Measurements from ENCODE around the gene PALB2.
"Not testable (repeated sequence)": the region's sequence is repeated elsewhere in the genome, so short reads cannot be mapped to it uniquely, and the experiment has no call there.

PALB2 gene

DNA sequence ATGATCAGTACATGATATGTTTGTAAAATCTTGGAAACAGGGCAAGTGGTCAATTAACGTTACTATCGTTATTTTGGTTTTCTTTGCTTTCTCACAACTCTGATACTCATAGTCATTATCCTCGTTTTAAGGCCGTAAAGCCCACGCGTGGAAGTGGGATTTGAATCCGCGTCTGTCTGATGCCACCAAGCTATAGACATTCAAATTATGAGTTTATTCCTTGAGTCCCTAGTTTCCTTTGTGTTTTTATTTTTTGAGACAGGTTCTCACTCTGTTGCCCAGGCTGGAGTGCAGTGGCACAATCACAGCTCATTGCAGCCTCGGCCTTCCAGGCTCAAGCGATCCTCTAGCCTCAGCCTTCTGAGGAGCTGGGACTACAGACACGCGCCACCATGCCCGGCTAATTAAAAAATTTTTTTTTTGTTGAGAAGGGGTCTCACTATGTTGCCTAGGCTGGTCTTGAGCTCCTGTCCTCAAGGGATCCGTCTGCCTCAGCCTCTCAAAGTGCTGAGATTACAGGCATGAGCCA lies 1.2 kb upstream of the PALB2 start:
- no peak for DNase-seq

GRCh38 chr16:23640615-23640930 lies 537 bp downstream of the PALB2 start:
- no peak for DNase-seq

GRCh38 chr16:23635958-23636357 lies 5.2 kb downstream of the PALB2 start:
- no peak for DNase-seq

GRCh38 chr16:23634461-23635036 lies 6.6 kb downstream of the PALB2 start:
- no peak for DNase-seq

DNA sequence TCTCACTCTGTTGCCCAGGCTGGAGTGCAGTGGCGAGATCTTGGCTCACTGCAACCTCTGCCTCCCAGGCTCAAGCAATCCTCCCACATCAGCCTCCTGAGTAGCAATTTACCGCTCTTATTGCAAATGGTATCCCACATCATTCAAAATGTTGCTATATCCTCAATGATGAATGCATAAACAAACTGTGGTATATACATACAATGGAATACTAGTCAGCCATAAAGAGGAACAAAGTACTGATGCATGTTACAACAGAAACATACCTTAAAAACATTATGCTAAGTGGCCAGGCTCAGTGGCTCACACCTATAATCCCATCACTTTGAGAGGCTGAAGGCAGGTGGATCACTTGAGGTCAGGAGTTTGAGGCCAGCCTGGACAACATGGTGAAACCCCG lies 9.2 kb downstream of the PALB2 start:
- not testable (repeated sequence) for DNase-seq

- DNase-seq, result no peak
Observed at GRCh38 chr16:23629516-23629915, 11.6 kb downstream of the PALB2 start.

- no peak for DNase-seq
Observed at GRCh38 chr16:23624092-23624491, 17.0 kb downstream of the PALB2 start.

- no peak for DNase-seq
Observed at GRCh38 chr16:23615805-23616204, 25.3 kb downstream of the PALB2 start.

DNA sequence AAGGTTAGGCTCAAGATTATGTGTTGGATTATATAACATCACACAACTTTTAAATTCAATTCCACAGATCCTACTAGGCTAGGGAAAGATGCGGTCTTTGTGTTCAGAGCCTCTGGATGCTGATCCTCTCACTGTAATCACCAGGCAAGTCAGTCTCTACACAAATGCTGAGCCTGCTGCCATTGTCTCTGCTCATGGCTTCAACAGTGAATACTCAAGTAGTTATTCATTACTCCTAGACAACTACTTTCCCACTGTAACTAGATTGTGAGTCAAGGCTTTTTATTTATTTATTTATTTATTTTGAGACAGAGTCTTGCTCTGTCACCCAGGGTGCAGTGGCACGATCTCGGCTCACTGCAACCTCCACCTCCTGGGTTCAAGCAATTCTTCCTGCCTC lies 29.2 kb downstream of the PALB2 start:
- DNase-seq, result no peak

DNA sequence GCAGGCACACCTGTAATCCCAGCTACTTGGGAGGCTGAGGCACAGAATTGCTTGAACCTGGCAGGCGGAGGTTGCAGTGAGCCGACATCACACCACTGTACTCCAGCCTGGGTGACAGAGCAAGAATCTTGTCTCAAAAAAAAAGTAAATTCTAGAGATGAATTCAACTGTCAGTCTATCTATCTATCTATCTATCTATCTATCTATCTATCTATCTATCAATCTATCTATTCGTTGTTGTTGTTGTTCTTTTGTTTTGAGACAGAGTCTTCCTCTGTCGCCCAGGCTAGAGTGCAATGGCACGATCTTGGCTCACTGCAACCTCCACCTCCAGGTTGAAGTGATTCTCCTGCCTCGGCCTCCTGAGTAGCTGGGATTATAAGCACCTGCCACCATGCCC lies 30.2 kb downstream of the PALB2 start:
- not testable (repeated sequence) for DNase-seq

DNA sequence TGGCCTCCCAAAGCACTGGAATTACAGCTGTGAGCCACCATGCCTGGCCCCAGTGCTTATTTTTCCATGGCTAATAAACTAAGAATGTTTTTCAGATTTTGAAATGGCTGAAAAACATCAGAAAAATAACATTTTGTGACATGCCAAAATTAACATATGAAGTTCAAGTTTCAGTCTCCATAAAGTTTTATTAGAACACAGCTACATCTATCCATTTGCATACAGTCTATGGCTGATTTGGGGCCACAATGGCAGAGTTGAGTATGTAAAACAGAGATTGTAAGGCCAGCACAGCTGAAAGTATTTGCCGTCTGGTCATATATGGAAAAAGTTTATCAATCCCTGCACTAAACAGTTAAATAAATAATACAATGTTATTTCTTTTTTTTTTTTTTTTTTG lies 31.2 kb downstream of the PALB2 start:
- DNase-seq, result no peak

- no peak for DNase-seq
Observed at GRCh38 chr16:23608194-23608593, 32.9 kb downstream of the PALB2 start.

DNA sequence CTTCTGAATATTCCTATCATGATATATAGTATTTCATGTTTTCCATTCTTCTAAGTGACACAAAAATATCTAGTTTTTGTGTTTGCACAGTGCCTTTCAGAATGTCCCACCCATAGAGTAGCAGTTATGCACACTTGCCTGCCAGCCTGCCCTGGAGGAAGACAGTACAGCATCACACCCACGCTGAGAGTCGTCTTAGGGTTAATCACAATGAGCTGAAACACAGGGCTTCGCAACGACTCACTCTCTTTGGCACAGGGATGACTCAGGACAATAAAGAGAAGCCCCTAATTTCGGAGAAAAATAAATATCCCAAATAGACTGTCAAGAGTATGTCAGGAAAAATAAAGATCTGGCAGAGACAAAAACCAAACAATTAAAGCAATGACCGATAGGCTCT lies 33.4 kb downstream of the PALB2 start:
- DNase-seq, result no peak

GRCh38 chr16:23597003-23597756 lies 43.9 kb downstream of the PALB2 start:
- DNase-seq, result no peak

DNA sequence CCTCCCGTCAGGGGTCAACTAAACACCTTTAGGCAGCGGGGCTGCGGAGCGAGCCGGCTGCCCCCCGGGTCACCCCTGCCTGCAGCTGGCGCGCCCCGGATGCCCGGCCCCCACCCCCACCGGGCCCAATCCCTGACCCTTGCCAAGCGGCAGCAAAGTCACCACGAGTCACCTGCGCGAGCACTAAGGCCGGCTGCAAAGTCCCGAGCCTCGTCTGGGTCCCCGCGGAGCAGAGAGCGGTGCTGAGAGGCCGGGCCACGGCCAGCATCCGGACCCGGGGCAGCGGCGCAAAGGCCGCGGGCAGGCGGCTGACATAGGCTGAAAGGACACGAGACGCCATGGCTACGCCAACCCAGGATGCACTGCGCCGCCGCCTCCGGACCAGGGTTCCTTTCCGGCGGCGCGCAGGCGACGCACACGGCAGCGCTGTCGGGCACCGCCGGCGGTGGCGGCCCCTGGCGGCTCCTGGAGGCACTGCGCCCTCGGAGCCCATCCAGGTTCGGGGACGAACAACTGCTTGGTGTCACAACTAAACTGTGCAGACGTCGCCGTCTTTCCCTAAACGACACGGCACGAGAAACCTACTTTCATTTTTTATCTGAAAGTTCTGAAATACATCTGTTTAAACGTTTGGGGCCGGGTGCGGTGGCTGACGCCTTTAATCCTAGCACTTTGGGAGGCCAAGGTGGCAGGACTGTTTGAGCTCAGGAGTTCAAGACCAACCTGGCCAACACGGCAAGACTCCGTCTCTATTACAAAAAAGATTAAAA lies 45.0 kb downstream of the PALB2 start, which contains the start of gene NDUFAB1:
NDUFAB1 (minus strand) TSS at position 366 of the 770 bp plus-strand sequence; CDS start at position 340, 26 bp downstream.
- DNase-seq, result peak; percentile 65

DNA sequence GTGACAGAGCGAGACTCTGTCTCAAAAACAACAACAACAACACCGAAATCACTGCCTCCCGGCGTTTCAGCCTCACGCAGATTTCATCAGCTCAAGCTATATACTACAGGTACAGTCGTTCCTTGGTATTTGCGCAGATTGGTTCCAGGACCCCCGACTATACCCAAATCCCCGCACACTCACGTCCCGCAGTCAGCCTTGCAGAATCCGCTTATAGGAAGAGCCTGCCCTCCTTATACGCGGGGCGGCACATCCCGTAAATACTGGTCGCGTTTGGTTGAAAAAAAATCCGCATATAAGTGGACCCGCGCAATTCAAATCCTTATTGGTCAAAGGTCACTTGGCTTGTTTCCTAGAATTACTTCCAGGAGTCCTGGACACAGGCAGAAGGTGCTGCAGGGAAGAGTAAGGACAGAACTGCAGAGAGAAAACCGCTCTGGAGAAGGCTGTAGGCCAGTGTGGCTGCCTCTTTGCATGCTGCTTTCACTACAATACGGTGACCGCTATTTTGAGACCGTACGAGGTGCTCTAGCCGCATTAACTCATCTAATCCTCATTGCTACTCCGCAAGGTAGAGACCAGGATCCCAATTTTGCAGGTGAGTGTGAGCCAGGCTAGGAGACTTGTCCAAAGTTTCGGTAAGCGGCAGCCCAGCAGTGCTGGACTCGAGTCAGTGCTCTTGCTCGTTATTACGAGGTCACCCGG lies 45.7 kb downstream of the PALB2 start:
- DNase-seq, result no peak

- DNase-seq, result no peak
Observed at GRCh38 chr16:23594186-23594585, 46.9 kb downstream of the PALB2 start.

DNA sequence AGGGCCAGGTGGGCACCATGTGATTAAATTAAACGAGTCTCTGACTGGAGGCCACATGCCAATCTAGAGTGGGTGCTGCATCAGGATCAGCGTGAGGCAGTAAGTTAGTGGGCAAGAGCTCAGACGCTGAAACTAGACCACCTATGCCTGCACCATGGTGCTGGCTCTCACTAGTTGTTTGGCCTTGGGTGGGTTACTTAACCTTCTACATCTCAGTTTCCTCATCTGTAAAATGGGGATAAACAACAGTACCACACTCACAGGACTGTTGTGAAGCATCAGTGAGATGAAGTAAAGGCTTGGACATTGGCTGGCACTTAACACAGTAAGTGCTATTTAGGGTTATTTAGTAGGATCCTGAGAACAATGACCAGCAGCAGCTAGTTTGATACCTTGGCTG lies 50.9 kb downstream of the PALB2 start:
- no peak for DNase-seq

DNA sequence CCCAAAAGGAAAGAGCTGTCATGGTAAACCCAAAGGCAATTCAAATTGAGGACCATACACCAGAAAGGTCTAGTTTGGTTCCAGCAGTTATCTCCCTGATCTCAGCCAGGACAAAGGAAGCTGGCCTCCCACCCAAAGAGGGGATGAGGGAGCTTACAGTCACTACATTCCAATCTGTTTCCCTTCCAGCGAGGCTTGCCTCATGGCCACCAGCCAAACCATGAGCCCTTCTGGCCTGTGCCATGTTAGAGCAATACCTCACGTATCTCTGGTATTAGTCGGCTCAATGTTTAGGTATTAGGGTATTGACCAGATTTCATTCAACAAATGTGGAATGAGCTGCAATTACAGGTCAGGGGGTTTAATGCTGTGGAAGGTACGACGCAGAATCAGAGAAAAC lies 53.4 kb downstream of the PALB2 start:
- DNase-seq, result no peak

GRCh38 chr16:23584186-23585076 lies 56.7 kb downstream of the PALB2 start:
- no peak for DNase-seq

GRCh38 chr16:23583271-23583670 lies 57.8 kb downstream of the PALB2 start:
- not testable (repeated sequence) for DNase-seq

GRCh38 chr16:23581764-23582163 lies 59.3 kb downstream of the PALB2 start:
- no peak for DNase-seq
